OCI-LY3 (cell line): ENCODE data around the gene DDB1.

ENCODE experiments used
- CTCF ChIP-seq: fragments of 200-600, 300-600 bp; sonication (generic); IDR thresholded peaks from 2 replicates; pipeline ENCODE4 v1.5.1; 2014; ENCODE audit warnings: antibody characterized with exemption, low read length, low read depth
- EZH2phosphoT487 ChIP-seq: fragments of 200-600 bp; shearing (Covaris generic); IDR thresholded peaks from 2 replicates; pipeline ENCODE4 v1.6.1; 2018; ENCODE audit warnings: antibody characterized with exemption, mixed run types, low read depth

- TF ChIP-seq CTCF (no peak), EZH2phosphoT487 (no peak)
These were observed 64.2 kb downstream of the DDB1 start for GRCh38 chr11:61268588-61269250.
